ENCODE results near the gene TTC33.

Gene TTC33

DNA sequence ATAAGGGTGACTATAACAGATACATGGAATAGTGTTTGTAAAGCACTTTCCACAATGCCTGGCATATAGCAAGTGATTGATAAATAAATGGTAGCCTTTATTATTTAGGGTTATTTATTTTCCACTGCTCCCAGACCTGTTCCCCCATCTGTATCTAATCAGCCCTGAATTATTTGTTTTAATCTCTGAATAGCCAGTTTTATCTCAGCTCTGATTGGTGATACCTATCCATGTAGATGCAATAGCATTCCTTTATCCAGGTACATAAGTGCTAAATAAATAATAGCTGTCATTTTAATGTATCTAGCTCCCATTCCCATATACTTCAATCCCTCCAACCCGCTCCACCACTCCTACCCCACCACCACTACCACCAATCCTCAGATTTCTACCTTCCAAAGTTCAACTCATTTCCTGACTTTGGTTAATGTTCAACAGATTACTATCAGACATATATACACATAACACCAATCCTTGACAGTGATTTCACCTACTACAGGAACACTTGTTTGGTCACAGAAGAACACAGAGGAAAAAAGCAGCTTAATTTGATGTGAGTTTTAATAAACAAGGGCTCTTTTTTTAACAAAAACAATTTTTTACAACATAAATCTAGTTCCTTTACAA is 28.4 kb upstream of the TTC33 start:
- DNase-seq (ENCODE audit: low spot score), result no peak
- ATAC-seq (ENCODE audit: low read depth), result no peak
- H3K36me3 ChIP-seq (ENCODE audit: low read depth), result peaks cover 34% of the 10 kb centered on the region
- H3K4me1 ChIP-seq (ENCODE audit: insufficient read depth, poor library complexity, severe bottlenecking), result peaks cover 12% of the 10 kb centered on the region
- H3K27ac ChIP-seq (ENCODE audit: poor library complexity, severe bottlenecking), result no peak overlapping the region
- no peak overlapping the region for H3K4me3 ChIP-seq (ENCODE audit: severe bottlenecking)
- no peaks in the 10 kb centered on the region for H3K27me3 ChIP-seq (ENCODE audit: insufficient read depth, poor library complexity, severe bottlenecking)
- TF ChIP-seq, protein P1, sequence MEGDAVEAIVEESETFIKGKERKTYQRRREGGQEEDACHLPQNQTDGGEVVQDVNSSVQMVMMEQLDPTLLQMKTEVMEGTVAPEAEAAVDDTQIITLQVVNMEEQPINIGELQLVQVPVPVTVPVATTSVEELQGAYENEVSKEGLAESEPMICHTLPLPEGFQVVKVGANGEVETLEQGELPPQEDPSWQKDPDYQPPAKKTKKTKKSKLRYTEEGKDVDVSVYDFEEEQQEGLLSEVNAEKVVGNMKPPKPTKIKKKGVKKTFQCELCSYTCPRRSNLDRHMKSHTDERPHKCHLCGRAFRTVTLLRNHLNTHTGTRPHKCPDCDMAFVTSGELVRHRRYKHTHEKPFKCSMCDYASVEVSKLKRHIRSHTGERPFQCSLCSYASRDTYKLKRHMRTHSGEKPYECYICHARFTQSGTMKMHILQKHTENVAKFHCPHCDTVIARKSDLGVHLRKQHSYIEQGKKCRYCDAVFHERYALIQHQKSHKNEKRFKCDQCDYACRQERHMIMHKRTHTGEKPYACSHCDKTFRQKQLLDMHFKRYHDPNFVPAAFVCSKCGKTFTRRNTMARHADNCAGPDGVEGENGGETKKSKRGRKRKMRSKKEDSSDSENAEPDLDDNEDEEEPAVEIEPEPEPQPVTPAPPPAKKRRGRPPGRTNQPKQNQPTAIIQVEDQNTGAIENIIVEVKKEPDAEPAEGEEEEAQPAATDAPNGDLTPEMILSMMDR (IDR thresholded peaks at IDR 0.05; ENCODE audit: poor library complexity, severe bottlenecking), result no peak
- H3K9me3 ChIP-seq (ENCODE audit: severe bottlenecking), result peaks cover 7% of the 10 kb centered on the region

DNA sequence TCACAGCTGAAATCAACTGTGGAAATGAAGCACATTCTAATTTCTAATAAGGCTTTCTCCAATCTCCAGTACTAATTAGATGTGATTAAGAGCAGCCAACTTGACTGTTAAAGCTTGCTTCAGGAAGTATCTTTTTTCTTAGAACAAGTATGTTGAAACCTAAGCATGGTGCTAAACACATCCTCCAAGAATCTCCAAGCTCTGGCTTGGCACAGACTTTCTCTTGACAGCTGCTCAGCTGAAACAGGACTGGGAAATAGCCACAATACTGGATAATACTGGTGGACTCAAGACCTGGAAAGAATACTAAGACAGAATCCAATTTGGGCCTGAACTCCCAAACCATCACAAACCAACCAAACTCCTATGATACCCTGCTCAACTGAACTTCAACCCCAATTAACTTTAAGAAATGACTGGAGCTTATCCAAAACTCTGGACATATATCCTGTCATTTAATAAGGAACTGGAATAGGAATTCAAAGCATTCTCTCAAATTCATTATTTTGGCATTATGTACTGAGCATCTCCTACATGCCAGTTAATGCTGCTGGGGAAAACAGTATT is 26.2 kb upstream of the TTC33 start:
- Histone ChIP-seq H3K27me3 (ENCODE audit: insufficient read depth, poor library complexity, severe bottlenecking) (no peaks in the 10 kb centered on the region), H3K27ac (ENCODE audit: poor library complexity, severe bottlenecking) (no peak overlapping the region), H3K36me3 (ENCODE audit: low read depth) (peaks cover 29% of the 10 kb centered on the region), H3K4me3 (ENCODE audit: severe bottlenecking) (no peak overlapping the region), H3K4me1 (ENCODE audit: insufficient read depth, poor library complexity, severe bottlenecking) (peaks cover 12% of the 10 kb centered on the region), H3K9me3 (ENCODE audit: severe bottlenecking) (no peaks in the 10 kb centered on the region)
- TF ChIP-seq, protein P1 (IDR thresholded peaks at IDR 0.05; ENCODE audit: poor library complexity, severe bottlenecking), result no peak
- no peak for DNase-seq (ENCODE audit: low spot score)
- ATAC-seq (ENCODE audit: low read depth), result peak; percentile 36; the same call in 1 of the 3 replicates

DNA sequence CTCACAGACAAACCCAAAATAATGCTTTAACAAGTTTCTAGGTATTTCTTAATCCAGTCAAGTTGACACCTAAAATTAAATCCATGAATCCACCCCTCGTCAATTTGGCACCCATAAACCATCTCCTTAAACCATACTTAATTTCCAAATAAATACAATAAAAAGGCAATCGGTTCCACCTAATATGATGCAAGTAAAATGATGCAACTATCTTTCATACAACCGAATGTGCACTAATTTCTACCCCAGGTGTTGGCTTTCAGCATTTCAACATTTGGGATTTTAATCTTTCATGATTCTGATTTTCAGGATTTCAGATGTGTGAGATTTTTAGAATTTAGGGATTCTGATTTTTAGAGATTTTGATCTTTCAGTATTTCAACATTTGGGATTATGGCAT is 25.1 kb upstream of the TTC33 start:
- Histone ChIP-seq H3K4me1 (ENCODE audit: insufficient read depth, poor library complexity, severe bottlenecking) (peaks cover 12% of the 10 kb centered on the region), H3K9me3 (ENCODE audit: severe bottlenecking) (no peaks in the 10 kb centered on the region), H3K27me3 (ENCODE audit: insufficient read depth, poor library complexity, severe bottlenecking) (no peaks in the 10 kb centered on the region), H3K36me3 (ENCODE audit: low read depth) (peaks cover 34% of the 10 kb centered on the region), H3K4me3 (ENCODE audit: severe bottlenecking) (no peak overlapping the region), H3K27ac (ENCODE audit: poor library complexity, severe bottlenecking) (no peak overlapping the region)
- ATAC-seq (ENCODE audit: low read depth) (no peak), DNase-seq (ENCODE audit: low spot score) (no peak)
- TF ChIP-seq, protein P1 (IDR thresholded peaks at IDR 0.05; ENCODE audit: poor library complexity, severe bottlenecking), result no peak

GRCh38 chr5:40780199-40780598 is 24.4 kb upstream of the TTC33 start:
- no peak overlapping the region for H3K27ac ChIP-seq (ENCODE audit: poor library complexity, severe bottlenecking)
- no peaks in the 10 kb centered on the region for H3K9me3 ChIP-seq (ENCODE audit: severe bottlenecking)
- ATAC-seq (ENCODE audit: low read depth) (peak; percentile 36; the same call in 1 of the 3 replicates), DNase-seq (ENCODE audit: low spot score) (no peak)
- no peak overlapping the region for H3K4me3 ChIP-seq (ENCODE audit: severe bottlenecking)
- TF ChIP-seq, protein P1 (IDR thresholded peaks at IDR 0.05; ENCODE audit: poor library complexity, severe bottlenecking), result no peak
- no peaks in the 10 kb centered on the region for H3K27me3 ChIP-seq (ENCODE audit: insufficient read depth, poor library complexity, severe bottlenecking)
- H3K4me1 ChIP-seq (ENCODE audit: insufficient read depth, poor library complexity, severe bottlenecking), result peaks cover 12% of the 10 kb centered on the region
- H3K36me3 ChIP-seq (ENCODE audit: low read depth), result peaks cover 40% of the 10 kb centered on the region

GRCh38 chr5:40779561-40779960 is 23.8 kb upstream of the TTC33 start:
- Histone ChIP-seq H3K9me3 (ENCODE audit: severe bottlenecking) (no peaks in the 10 kb centered on the region), H3K4me3 (ENCODE audit: severe bottlenecking) (no peak overlapping the region), H3K36me3 (ENCODE audit: low read depth) (peaks cover 47% of the 10 kb centered on the region), H3K27me3 (ENCODE audit: insufficient read depth, poor library complexity, severe bottlenecking) (no peaks in the 10 kb centered on the region), H3K4me1 (ENCODE audit: insufficient read depth, poor library complexity, severe bottlenecking) (peaks cover 12% of the 10 kb centered on the region), H3K27ac (ENCODE audit: poor library complexity, severe bottlenecking) (no peak overlapping the region)
- TF ChIP-seq, protein P1 (IDR thresholded peaks at IDR 0.05; ENCODE audit: poor library complexity, severe bottlenecking), result no peak
- ATAC-seq (ENCODE audit: low read depth), result no peak
- no peak for DNase-seq (ENCODE audit: low spot score)

Measured in RWPE2 (cell line).